GM21786 (cell line): Measurements from ENCODE around the gene SLC25A23.
"Not testable (repeated sequence)": the region's sequence is repeated elsewhere in the genome, so short reads cannot be mapped to it uniquely, and the experiment has no call there.

ENCODE experiments used
- ATAC-seq: cut with Tn5 transposase; IDR thresholded peaks from one replicate; pipeline ENCODE4 v1.9.1; 2021; ENCODE audit not compliant: unreplicated experiment

SLC25A23 gene

DNA sequence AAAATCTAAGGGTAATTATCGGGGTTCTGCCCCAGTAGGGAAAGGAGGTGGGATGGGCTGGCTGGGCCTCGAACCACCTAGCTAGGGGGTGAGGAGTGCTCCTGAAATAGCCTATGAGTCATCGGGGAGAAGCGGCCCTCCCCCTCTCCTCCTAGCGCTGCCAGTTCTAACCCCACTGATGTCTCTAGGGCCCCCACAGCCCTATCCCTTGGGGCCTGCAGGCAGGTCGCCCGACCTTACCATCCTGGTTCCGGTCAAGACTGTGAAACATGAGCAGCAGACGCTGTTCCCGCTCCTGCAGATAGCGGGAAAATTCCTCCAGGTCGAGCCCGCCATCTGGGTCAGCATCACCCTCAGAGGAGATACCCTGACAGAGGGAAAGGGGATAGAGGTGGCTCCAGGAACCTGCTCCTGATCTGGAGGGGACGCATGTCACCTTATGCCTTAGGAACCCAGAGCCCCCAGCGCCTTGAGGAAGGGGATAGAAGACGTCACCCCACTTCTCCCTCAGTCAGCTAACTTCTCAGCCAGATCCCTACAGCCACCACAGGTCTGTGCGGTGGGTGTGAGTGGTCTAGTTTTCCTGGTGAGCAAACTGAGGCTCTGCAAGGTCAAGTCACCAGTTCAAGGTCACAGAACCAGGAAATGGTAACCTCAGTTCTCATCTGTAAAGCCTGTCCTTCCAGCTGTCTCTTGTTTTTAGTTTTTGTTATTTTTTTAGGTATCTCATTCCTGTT is 1.5 kb downstream of the SLC25A23 start:
- ATAC-seq, result no peak

DNA sequence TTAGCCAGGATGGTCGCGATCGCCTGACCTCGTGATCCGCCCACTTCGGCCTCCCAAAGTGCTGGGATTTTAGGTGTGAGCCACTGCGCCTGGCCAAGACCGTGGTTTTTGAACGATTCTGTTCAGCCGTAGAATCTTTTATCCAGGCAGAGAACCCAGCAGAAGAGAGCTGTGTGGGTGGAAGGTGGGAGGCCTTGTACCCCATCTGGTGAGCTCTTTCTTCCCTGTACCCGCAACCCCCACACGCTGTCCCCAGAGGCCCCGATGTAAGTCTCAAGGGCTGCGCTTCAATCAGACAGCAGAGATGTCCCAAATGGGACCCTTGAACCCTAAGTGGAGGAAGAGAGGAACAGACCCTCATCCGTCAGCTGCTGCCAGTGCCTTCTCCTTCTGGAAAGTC is 3.7 kb downstream of the SLC25A23 start:
- ATAC-seq, result no peak

GRCh38 chr19:6453951-6454565 is 5.5 kb downstream of the SLC25A23 start:
- ATAC-seq, result no peak

GRCh38 chr19:6452899-6453298 is 6.7 kb downstream of the SLC25A23 start:
- no peak for ATAC-seq

- ATAC-seq, result no peak
Measured at GRCh38 chr19:6452223-6452614, 7.4 kb downstream of the SLC25A23 start.

GRCh38 chr19:6451583-6452222 is 7.9 kb downstream of the SLC25A23 start:
- no peak for ATAC-seq

GRCh38 chr19:6450166-6450565 is 9.4 kb downstream of the SLC25A23 start:
- ATAC-seq, result no peak

DNA sequence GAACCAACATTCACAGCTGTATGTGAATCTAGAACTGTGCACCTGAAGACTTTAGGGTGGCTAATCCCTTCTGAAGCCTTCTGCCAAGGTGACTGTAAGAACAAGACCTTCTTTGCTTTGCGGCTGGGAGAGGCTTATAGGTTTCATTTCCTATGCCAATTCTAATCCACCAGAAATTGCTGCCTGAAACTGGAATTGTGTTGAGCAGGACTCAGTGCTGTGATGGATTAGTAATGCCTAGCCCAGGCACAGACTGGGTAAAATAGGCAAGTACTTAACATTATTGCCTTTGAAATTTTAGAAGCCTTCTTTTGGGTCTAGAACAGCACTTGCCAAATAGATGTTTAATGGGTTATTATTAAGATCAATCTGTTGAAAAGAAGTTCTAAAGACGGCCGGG is 11.5 kb downstream of the SLC25A23 start:
- ATAC-seq, result no peak

DNA sequence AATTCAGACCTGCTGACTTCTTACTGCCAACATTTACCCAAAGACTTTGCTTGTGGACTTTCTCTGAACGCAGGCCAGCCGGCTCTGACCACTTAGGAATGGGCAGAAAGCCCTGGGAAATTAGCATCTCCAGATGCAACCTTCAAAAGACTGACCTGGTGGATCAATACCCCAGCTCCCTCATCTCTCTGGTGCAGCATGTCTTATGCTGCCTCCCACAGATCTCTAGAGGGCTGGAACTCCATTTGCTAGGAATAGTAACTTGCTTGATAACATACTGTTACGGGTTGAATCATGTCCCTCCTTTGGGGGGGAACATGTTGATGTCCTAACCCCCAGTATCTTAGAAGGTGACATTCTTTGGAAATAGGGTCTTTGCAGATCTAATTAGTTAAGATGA is 13.1 kb downstream of the SLC25A23 start:
- ATAC-seq, result no peak

- ATAC-seq, result no peak
Measured at GRCh38 chr19:6443986-6444385, 15.6 kb downstream of the SLC25A23 start.

DNA sequence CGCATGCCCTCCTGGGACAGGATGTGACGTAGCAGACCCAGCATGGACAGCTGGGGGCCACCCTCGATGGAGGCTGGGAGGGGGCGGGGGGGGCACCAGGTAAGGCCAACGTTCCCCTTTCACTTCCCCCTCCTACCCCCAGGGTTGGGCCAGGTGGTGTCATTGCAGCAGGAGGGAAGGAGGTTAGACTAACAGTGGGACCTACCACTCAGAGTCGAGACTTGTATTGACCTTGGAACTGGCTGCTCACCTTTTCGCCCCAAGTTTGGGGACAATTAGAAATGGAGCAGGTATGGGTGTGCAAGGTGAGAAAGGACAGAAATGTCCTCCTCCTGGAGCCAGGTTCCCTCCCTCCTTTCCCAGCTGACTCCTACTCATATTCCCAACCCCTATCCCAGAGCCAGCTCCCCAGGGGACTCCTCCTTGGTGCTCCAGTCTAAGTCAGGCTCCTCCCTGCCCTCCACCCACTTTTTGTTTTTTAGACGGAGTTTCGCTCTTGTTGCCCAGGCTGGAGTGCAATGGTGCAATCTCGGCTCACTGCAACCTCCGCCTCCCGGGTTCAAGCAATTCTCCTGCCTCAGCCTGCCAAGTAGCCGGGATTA is 17.4 kb downstream of the SLC25A23 start:
- no peak for ATAC-seq

DNA sequence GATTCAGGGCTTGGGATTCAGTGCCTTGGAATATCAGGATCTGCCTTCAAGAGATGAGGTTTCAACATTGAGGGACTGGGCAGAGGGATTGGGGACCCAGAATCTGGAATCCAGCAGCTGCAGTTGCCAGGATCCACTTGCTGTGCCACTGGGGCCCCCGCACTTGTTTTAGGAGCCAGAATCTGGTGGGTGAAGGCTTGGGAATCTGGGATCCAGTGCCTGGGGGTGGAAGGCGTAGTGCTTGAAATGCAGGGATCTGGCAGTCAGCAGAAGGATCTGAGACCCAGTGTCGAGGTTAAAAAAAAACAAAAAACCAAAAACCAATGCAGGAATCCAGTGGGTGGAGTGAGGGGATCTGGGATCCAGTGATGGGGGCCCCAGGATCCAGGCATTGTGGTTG is 18.7 kb downstream of the SLC25A23 start:
- ATAC-seq, result no peak

GRCh38 chr19:6439743-6440142 is 19.8 kb downstream of the SLC25A23 start:
- ATAC-seq, result no peak

GRCh38 chr19:6433663-6434062 is 25.9 kb downstream of the SLC25A23 start, which contains the start of gene SLC25A41:
Gene SLC25A41 (minus strand): TSS chr19:6433763. CDS start chr19:6433693, 70 bp downstream.
- no peak for ATAC-seq

DNA sequence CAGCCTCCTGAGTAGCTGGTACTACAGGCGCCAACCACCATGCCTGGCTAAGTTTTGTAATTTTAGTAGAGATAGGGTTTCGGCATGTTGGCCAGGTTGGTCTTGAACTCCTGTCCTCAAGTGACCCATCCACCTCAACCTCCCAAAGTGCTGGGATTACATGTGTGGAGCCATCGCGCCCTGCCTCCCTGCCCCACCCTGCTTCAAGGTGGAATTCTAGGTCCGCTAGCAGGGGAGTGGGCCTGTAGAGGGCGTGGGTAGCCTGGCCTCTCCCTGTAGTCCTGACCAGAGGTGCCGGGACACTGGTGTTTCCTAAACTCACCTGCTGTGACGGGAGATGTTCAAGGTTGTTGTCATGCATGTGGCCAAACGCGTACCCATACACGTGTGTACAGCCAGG is 26.4 kb downstream of the SLC25A23 start:
- no peak for ATAC-seq

DNA sequence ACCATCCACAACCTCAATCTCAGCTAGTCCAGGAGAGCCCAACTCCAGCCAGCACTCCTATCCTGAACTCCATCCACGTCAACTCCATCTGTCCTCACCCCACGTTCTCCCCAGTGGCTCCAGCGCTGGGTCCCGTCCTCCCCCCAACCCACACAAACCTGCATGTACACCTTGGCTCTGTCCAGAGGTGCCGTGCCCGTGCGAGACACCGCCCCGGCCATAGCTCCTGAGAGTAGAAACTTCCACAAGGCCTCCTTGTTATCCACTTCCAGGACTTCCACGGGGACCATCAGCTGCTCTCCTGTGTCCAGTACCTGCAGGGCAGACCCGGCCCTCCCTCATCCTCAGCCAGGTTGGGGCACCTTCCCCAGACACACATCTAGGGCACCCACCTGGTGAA is 27.7 kb downstream of the SLC25A23 start:
- ATAC-seq, result no peak

GRCh38 chr19:6429419-6430221 is 30.0 kb downstream of the SLC25A23 start:
- ATAC-seq, result no peak

DNA sequence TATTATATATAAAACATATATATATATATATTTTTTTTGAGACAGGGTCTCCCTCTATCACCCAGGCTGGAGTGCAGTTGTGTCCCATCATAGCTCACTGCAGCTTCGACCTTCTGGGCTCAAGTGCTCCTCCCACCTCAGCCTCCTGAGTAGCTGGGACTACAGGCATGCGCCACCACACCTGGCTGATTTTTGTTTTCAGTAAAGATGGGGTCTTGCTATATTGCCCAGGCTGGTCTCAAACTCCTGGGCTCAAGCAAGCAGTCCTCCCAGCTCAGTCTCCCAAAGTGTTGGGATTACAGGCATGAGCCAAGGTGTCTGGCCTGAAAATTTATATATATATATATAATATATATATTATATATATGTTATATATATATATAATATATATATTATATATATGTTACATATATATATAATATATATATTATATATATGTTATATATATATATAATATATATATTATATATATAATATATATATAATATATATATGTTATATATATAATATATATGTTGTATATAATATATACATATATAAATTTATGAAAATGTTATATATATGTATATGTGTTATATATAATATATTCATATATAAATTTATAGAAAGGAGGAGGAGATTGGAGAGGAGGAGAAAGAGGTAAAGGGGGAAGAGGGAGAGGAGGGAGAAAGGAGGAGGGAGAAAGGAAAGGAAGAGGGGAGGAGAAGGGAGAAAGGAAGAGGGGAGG is 30.7 kb downstream of the SLC25A23 start:
- not testable (repeated sequence) for ATAC-seq

DNA sequence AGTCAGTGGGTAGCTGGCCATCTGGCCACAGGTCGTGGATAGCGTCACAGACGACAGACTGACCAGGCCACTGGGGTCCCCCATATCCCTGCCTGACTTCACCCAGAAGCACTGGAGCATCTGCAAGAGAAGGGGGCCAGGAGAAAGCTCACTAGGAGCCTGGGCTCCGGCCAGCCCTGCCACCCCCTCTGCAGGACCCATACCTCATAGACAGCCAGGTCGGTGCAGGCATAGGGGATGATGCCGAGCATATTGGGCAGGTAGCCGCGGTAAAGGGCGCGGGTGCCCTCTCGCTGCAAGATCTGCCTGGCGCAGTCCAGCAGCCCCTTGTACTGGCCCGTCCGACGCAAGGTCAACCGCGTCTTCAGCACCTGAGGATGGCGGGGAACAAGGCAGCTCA is 32.5 kb downstream of the SLC25A23 start:
- ATAC-seq, result no peak
